Renal cortex interstitium (tissue), 11 donors: ENCODE data around the gene GAGE10. TPM values are rescaled to one million over a fixed set of nuclear protein-coding genes. Genes with fewer than 3 reads are reported as not detected.
"Not testable (repeated sequence)": the region's sequence is repeated elsewhere in the genome, so short reads cannot be mapped to it uniquely, and the experiment has no call there.

Experiments
- DNase-seq, 11 donors: peaks; one replicate each; pipeline ENCODE4 v3.0.0-alpha.2; 2013; ENCODE audit warnings: low read depth in 9 of 11, low spot score in 4 of 11; ENCODE audit errors: extremely low read depth in 1 of 11
- polyA plus RNA-seq, 3 donors: library from polyadenylated mRNA; unstranded; fragments of 120-200 nt; gene quantifications; one replicate each; pipeline ENCODE4 v1.2.1, GENCODE V29; 2013; ENCODE audit not compliant: insufficient read length in 3 of 3

Gene GAGE10
- polyA plus RNA-seq, 3 donors, result 0.44 TPM; not detected in 2

- peak in 6 of 11 donors; percentile 15 to 47 (median 24) for DNase-seq
Measured at GRCh38 chrX:49309401-49309981, 6.0 kb downstream of the GAGE10 start.

DNA sequence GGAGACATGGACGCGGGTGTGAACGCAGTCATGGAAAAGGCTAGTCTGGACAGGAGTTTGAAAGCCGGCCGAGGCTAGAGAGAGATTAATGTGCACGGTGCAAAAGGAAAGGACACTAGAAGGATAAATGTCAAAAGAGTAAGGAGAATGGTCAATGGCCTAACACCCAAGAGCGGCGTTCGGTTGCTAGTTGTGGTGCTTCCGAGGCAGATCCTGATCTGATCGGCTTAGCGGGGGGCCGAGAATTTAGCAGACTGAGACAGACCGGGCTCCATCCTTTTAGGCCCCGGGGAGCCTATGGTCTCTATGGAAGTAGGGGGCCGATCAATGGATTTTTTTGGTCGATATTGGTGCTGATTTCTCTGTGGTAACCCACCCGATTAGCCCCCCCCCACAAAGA, 6.9 kb downstream of the GAGE10 start:
- DNase-seq, result no peak

DNA sequence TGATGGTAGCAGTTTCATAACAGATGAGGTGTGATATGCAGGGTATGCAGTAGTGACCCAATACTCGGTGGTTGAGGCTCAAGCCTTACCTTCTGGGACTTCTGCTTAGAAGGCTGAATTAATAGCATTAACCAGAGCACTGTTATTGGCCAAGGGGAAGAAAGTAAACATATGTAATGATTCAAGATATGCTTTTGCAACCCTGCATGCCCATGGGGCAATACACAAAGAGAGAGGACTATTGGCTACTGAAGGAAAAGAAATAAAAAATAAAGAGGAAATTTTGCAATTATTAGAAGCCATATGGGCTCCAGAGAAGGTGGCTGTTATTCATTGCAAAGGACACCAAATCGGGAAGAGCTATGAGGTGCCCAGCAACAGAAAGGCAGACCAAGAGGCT, 8.7 kb downstream of the GAGE10 start:
- DNase-seq, result no peak

- no peak for DNase-seq
Measured at GRCh38 chrX:49316085-49316484, 12.6 kb downstream of the GAGE10 start.

DNA sequence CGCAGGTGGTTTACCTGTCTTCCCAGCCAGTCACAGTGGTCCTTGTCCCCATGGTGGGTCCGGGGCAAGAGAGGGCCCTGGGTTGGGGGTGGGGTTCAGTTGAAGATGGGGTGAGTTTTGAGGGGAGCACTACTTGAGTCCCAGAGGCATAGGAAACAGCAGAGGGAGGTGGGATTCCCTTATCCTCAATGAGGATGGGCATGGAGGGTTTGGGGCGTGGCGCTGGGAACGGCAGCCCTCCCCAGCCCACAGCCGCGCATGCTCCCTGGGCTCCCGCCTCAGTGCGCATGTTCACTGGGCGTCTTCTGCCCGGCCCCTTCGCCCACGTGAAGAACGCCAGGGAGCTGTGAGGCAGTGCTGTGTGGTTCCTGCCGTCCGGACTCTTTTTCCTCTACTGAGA, 18.3 kb downstream of the GAGE10 start, which contains the start of gene GAGE12J:
TSS of gene GAGE12J (plus strand) at position 301 of the 400 bp plus-strand sequence. CDS start 1,157 bp downstream, outside the sequence.
- DNase-seq, result not testable (repeated sequence)

GRCh38 chrX:49322266-49322665, 18.8 kb downstream of the GAGE10 start:
- DNase-seq, result not testable (repeated sequence)

DNA sequence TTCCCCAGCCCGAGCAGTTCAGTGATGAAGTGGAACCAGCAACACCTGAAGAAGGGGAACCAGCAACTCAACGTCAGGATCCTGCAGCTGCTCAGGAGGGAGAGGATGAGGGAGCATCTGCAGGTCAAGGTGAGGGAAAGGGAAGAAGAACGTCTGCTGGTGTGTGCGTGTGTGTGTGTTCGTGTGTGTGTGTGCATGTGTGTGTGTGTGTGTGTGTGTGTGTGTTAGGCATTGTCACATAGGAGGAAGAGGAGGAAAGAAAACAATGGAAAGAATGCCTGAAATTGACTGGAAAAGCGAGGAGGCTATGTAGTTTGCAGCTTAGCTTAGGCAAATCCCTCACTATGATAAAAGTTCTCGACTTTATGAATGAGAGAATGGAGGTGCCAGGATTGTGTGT, 20.3 kb downstream of the GAGE10 start:
- DNase-seq, result not testable (repeated sequence)

GRCh38 chrX:49330421-49330820, 27.0 kb downstream of the GAGE10 start:
- not testable (repeated sequence) for DNase-seq

GRCh38 chrX:49331282-49331681, 27.8 kb downstream of the GAGE10 start, which contains the start of gene GAGE13:
Gene GAGE13, plus strand, starts transcription at chrX:49331582. Its CDS starts 1,156 bp downstream, at chrX:49332738.
- DNase-seq, result not testable (repeated sequence)

DNA sequence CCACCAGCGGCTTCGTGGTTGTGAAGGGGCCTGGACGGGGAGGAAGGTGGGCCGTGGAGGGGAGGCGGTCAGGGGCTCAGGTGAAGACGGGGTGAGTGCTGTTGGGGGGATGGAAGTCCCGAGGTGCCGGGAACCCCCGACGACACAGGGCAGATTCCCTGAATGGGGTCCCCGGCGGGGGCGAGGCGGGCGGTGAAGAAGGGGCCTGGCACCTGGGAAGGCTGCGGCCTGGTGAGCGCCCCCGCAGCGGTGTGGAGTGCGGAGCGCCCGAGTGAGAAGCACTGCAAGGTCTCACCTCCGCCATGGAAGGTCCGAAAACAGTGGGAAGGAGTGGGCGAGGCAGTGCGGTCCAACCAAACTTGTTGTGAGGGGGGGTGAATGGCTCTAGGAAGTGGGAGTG, 28.4 kb downstream of the GAGE10 start:
- not testable (repeated sequence) for DNase-seq

GRCh38 chrX:49341449-49341848, 38.0 kb downstream of the GAGE10 start:
- not testable (repeated sequence) for DNase-seq

GRCh38 chrX:49344496-49345175, 41.2 kb downstream of the GAGE10 start:
- not testable (repeated sequence) for DNase-seq

DNA sequence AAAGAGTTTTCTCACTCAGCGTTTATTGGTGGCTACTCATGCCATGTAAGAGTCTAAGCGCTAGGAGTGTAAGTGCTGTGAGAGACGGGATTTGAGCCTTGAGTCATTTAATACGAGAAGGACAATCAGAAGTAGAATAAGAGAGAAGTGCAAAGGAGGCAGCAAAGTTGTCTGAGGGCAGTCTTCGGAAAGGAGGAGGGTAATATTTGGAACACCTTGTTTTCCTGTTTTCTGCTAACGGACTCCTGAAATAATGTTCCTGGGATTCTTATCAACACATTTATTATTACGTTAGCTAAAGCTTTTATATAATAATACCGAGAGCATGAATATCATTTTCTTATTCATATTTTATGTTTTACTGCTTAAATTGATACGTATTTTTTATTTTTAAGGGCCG, 42.0 kb downstream of the GAGE10 start:
- not testable (repeated sequence) for DNase-seq

- not testable (repeated sequence) for DNase-seq
Measured at GRCh38 chrX:49346150-49346549, 42.7 kb downstream of the GAGE10 start.

Other genes with a start within 250 kb of the GAGE10 start
- gene CCDC120, start 244.6 kb upstream of the GAGE10 start, polyA plus RNA-seq, result 10 to 100 TPM; 10.3 to 16.1 (median 12.0) TPM
- 10 to 100 TPM; 33.6 to 41.5 (median 38.6) TPM for gene PRAF2, start 229.6 kb upstream of the GAGE10 start, polyA plus RNA-seq
- gene WDR45, start 223.8 kb upstream of the GAGE10 start, polyA plus RNA-seq, result 10 to 100 TPM; 54.0 to 64.7 (median 57.7) TPM
- 10 to 100 TPM; 20.4 to 25.6 (median 23.9) TPM for gene GPKOW, start 179.9 kb upstream of the GAGE10 start, polyA plus RNA-seq
- 1 to 10 TPM; 2.7 to 6.9 (median 5.5) TPM for gene MAGIX, start 140.9 kb upstream of the GAGE10 start, polyA plus RNA-seq
- gene PLP2, start 131.7 kb upstream of the GAGE10 start, polyA plus RNA-seq, result 10 to 100 TPM; 27.6 to 36.7 (median 30.6) TPM
- 1 to 10 TPM; 2.8 to 7.1 (median 4.5) TPM for gene PRICKLE3, start 117.3 kb upstream of the GAGE10 start, polyA plus RNA-seq
- 1 to 10 TPM; 2.4 to 2.8 (median 2.8) TPM for gene SYP, start 103.5 kb upstream of the GAGE10 start, polyA plus RNA-seq
- under 1 TPM; 0.09 to 0.29 (median 0.25) TPM for gene CACNA1F, start 70.3 kb upstream of the GAGE10 start, polyA plus RNA-seq
- 10 to 100 TPM; 15.0 to 20.2 (median 19.5) TPM for gene CCDC22, start 68.2 kb upstream of the GAGE10 start, polyA plus RNA-seq
- under 1 TPM; 0.70 to 1.00 (median 0.99) TPM for gene FOXP3, start 38.9 kb upstream of the GAGE10 start, polyA plus RNA-seq
- 10 to 100 TPM in 1 of 3 donors, 1 to 10 TPM in 2; 5.7 to 10.0 (median 7.1) TPM for gene PPP1R3F, start 33.9 kb upstream of the GAGE10 start, polyA plus RNA-seq
- gene GAGE12J, start 18.4 kb downstream of the GAGE10 start, polyA plus RNA-seq, result not detected
- gene GAGE13, start 27.9 kb downstream of the GAGE10 start, polyA plus RNA-seq, result not detected
- gene GAGE12C, start 228.5 kb downstream of the GAGE10 start, polyA plus RNA-seq, result not detected
- not detected for gene GAGE12D, start 238.1 kb downstream of the GAGE10 start, polyA plus RNA-seq
- not detected for gene GAGE12E, start 247.6 kb downstream of the GAGE10 start, polyA plus RNA-seq